ENCODE measurements around the gene TAF1L.

GRCh38 chr9:32681751-32682150 lies 46.3 kb upstream of the TAF1L start:
- no peak for TF ChIP-seq POLR2A (IDR thresholded peaks at IDR 0.05)
- no peak for TF ChIP-seq CTCF (IDR thresholded peaks at IDR 0.05)
- no peak for TF ChIP-seq EP300 (IDR thresholded peaks at IDR 0.05; ENCODE audit: low read depth)
